Measurements from ENCODE around the gene CHCHD10.
A peak's percentile ranks its signal among the peaks of the same experiment; 100 is the strongest.
"Not testable (repeated sequence)": the region's sequence is repeated elsewhere in the genome, so short reads cannot be mapped to it uniquely, and the experiment has no call there.

CHCHD10 gene

GRCh38 chr22:23744485-23744884, 23.3 kb downstream of the CHCHD10 start:
- no peak for DNase-seq

GRCh38 chr22:23744001-23744400, 23.8 kb downstream of the CHCHD10 start:
- DNase-seq: no peak

GRCh38 chr22:23743303-23743705, 24.5 kb downstream of the CHCHD10 start:
- DNase-seq: peak; percentile 67

GRCh38 chr22:23742505-23743264, 25.1 kb downstream of the CHCHD10 start:
- DNase-seq: no peak

GRCh38 chr22:23737696-23738095, 30.1 kb downstream of the CHCHD10 start:
- no peak for DNase-seq

- DNase-seq: not testable (repeated sequence)
Measured at GRCh38 chr22:23728108-23728507, 39.7 kb downstream of the CHCHD10 start.

- peak; percentile 48 for DNase-seq
Measured at GRCh38 chr22:23722724-23723123, 45.0 kb downstream of the CHCHD10 start.

- DNase-seq: peak; percentile 50
Measured at GRCh38 chr22:23722160-23722559, 45.6 kb downstream of the CHCHD10 start.

- DNase-seq: no peak
Measured at GRCh38 chr22:23720855-23721254, 46.9 kb downstream of the CHCHD10 start.

GRCh38 chr22:23718371-23719165, 49.2 kb downstream of the CHCHD10 start:
- DNase-seq: no peak

- peak; percentile 83 for DNase-seq
Measured at GRCh38 chr22:23716811-23717801, 50.7 kb downstream of the CHCHD10 start.

Data from NCI-H2171 treated with DMSO at 0.1 percent for 48 hours (cell line).